Non-pigmented ciliary epithelial cell (primary cell): ENCODE data around the gene RERE.

Source experiments
- DNase-seq: peaks from one replicate; pipeline ENCODE4 v3.0.0-alpha.2; 2010; ENCODE audit warnings: low read depth

RERE gene

GRCh38 chr1:8571200-8571984 lies 246.0 kb downstream of the RERE start:
- no peak for DNase-seq

GRCh38 chr1:8570465-8570864 lies 247.0 kb downstream of the RERE start:
- DNase-seq, result no peak

- no peak for DNase-seq
Observed at GRCh38 chr1:8569242-8569641, 248.2 kb downstream of the RERE start.

- DNase-seq, result no peak
Observed at GRCh38 chr1:8568837-8569236, 248.6 kb downstream of the RERE start.

- no peak for DNase-seq
Observed at GRCh38 chr1:8567146-8567545, 250.3 kb downstream of the RERE start.

- DNase-seq, result no peak
Observed at GRCh38 chr1:8565802-8566201, 251.6 kb downstream of the RERE start.

- no peak for DNase-seq
Observed at GRCh38 chr1:8563944-8564537, 253.4 kb downstream of the RERE start.

- DNase-seq, result no peak
Observed at GRCh38 chr1:8562881-8563865, 254.3 kb downstream of the RERE start.

GRCh38 chr1:8562222-8562621 lies 255.2 kb downstream of the RERE start:
- DNase-seq, result no peak

GRCh38 chr1:8560611-8561544 lies 256.6 kb downstream of the RERE start:
- DNase-seq, result no peak

- DNase-seq, result no peak
Observed at GRCh38 chr1:8560035-8560434, 257.4 kb downstream of the RERE start.

- DNase-seq, result no peak
Observed at GRCh38 chr1:8555582-8555981, 261.9 kb downstream of the RERE start.

- no peak for DNase-seq
Observed at GRCh38 chr1:8554956-8555534, 262.4 kb downstream of the RERE start.

- no peak for DNase-seq
Observed at GRCh38 chr1:8552820-8553397, 264.5 kb downstream of the RERE start.

GRCh38 chr1:8551613-8552489 lies 265.6 kb downstream of the RERE start:
- no peak for DNase-seq

GRCh38 chr1:8551057-8551456 lies 266.4 kb downstream of the RERE start:
- no peak for DNase-seq

GRCh38 chr1:8547791-8548190 lies 269.6 kb downstream of the RERE start:
- no peak for DNase-seq

GRCh38 chr1:8545078-8545477 lies 272.4 kb downstream of the RERE start:
- DNase-seq, result no peak

- no peak for DNase-seq
Observed at GRCh38 chr1:8544644-8545043, 272.8 kb downstream of the RERE start.

- no peak for DNase-seq
Observed at GRCh38 chr1:8543965-8544364, 273.5 kb downstream of the RERE start.
